ENCODE results near the gene MDFIC.
"Not testable (repeated sequence)": the region's sequence is repeated elsewhere in the genome, so short reads cannot be mapped to it uniquely, and the experiment has no call there.

Gene MDFIC, protein sequence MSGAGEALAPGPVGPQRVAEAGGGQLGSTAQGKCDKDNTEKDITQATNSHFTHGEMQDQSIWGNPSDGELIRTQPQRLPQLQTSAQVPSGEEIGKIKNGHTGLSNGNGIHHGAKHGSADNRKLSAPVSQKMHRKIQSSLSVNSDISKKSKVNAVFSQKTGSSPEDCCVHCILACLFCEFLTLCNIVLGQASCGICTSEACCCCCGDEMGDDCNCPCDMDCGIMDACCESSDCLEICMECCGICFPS

DNA sequence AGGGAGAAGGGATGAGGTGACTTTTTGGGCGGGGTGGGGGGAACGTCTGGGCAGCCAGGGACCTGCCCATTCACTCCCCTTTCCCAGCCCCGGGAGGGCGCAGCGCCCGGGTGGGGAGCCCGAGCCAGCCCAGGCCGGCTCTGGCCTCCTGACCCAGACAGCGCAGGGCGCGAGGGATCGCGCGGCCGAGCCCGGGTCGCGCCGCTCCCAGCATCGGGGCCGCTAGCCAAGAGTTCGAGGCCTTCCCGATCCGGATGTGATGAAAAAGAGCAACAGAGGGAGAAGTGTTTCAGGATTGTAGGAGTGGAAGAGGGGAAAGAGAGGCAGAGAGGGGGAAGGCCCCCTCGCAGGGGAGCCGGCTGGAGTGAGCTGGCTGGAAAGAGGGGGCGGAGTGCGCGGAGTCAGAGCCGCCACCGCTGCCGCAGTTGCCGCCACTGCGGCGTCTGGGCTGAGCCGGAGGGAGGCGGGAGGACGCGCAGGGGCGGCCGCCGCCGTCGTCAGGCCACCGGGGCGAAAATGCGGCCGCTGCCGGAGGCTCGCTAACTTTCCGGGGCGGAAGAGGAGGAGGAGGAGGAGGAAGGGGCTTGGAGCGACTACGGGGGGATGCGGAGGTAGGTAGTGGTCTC, at the start of gene MDFIC:
MDFIC (plus strand) TSS at position 69 of the 626 bp plus-strand sequence. CDS start 940 bp downstream, outside the sequence.
- peak; percentile 46 for DNase-seq

DNA sequence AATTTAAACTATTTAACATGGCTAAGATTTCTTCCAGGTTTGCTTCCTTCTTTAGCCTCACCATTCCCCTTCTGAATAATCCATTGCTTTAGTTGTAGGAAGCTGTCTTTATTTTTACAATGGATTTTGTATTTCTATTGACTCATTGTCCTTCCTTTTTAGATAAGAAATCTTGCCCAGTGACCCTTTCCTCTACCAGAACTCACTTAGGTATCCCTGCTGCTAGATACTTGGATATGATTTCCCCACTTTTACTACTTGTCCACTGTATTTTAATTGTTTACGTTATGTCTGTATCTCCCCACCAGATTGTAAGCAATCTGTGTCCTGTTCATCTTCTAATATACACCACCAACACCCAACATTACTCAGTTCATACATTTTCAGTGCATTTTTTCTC, 47.7 kb upstream of the MDFIC start:
- no peak for DNase-seq

DNA sequence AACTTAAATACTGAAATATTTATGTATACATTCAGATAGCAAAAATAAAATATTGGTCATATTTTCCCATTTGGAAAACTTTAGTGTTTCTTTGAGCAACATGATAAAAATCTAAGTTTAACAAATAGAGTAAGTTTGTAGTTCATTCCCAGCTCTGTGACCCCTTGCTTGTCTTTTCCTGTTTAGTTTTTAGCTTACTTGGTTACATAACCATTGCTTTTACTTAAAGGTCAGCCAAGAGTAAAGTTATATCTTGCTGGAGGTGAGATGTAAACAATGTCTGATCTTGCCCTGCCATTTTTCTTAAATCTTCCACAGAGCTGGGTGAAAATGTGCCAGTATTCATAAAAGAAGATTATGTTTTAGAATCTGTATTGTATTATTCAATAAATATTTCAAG, 46.7 kb upstream of the MDFIC start:
- DNase-seq, result no peak

DNA sequence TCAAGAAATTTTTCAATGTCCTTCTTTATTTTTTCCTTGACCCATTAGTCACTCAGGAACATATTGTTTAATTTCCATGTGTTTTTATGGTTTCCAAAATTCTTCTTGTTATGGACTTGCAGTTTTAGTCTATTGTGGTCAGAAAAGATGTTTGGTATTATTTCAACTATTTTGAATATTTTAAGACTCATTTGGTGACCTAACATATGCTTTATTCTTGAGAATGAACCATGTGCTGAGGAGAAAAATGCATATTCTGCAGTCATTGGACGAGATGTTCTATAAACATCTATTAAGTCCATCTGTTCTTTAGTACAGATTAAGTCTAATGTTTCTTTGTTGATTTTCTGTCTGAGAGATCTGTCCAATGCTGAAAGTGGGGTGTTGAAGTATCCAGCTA, 42.3 kb upstream of the MDFIC start:
- DNase-seq, result no peak

DNA sequence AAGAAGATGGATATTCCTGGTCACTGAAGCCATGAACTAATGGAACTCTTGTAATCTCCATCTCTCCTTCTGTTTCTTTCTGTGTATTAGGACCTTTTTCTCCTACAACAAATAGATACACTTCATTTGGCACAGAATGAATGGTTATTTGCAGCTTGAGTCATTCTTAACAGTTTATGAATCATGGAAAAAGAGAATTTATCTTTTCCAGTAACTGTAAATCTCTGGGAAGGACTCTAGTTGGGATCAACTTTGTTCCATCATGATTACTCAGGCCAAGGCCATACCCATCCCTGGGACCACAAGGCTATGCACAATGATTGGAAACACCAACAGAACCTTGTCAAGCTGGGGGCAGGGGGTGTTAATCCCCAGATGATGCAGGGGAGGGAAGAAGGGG, 36.1 kb upstream of the MDFIC start:
- no peak for DNase-seq

DNA sequence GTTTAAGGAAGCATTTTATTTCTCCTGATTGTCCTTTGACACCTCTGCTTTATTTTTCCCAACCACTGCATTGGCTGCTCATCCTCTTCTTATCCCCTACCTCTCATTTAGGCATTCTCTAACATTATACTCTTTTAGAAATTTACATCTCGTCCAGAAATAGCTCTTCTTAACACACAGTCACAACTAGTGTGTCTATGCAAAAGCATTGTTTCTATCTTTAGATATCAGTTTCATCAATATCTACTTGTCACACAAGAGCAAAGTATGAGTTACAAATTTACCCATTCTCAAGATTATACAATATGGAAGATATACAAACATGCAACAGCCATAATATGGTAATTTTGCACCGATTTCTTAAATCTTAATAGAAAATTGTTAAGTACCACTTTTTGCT, 35.7 kb upstream of the MDFIC start:
- no peak for DNase-seq

DNA sequence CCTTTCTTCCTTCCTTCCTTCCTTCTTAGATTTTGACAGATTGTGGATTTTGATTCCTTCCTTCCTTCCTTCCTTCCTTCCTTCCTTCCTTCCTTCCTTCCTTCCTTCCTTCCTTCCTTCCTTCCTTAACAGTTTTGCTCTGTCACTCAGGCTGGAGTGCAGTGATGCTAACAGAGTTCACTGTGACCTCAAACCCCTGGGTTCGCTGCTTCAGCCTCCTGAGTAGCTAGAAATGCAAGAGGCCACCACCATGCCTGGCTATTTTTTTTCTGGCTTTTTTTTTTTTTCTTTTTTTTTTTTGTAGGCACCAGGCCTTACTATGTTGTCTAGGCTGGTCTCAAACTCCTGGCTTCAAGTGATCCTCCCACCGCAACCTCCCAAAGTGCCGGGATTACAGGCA, 32.8 kb upstream of the MDFIC start:
- not testable (repeated sequence) for DNase-seq

DNA sequence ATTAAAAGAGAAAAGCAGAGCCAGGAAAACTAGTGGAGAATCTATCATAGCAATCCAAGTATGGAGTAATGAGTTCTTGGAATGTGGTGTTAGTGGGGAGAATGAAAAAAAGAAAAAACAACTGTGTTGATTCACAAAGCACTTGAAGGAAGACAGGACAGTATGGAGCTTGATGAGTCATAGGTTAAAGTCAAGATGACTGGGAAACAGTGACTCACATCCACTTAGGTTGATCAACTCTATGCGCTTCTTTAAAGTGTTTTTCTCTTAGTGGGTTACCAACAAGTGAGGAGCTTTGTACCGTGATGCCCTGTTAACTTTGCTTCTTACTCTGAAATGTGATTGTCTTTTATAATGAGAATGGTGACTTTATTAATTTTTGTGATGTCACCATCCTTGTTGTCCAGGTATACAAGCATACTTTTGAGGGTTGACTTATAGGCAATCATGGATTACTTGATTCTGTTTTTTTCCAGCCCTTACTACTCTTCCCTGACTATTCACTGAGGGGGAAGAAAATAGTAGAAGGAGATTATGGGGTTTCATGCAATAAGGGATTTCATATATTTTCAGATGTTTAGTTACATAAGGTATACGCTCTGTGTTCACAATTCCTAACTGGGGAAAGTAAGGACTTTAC, 32.1 kb upstream of the MDFIC start:
- DNase-seq, result peak; percentile 68

DNA sequence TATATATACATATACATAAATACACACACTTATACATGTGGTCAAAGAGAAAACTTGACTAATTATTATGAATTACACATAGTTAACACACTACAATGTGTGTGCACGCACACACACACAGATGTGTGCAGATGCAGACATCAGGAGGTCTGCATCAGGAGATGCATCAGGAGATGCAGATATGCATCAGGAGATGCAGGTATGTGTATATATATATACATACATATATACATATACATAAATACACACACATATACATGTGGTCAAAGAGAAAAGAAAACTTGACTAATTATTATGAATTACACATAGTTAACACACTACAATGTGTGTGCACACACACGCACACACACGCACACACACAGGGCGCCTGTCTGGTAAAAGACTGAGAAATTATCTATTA, 31.3 kb upstream of the MDFIC start:
- no peak for DNase-seq

DNA sequence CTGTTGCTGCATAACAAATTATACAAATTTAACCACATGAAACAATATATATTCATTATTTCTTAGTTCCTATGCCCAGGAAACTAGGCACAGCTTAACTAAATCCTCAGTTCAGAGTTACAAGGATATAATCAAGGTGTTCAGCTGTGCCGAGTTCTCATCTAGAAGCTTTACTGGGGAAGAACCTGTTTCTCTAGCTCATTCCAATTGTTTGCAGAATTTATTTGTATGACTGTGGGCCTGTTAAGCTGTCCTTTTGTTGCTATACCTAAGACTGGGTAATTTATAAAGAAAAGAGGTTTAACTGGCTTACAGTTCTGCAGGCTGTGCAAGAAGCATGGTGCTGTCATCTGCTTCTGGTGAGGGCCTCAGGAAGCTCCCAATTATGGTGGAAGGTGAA, 21.8 kb upstream of the MDFIC start:
- no peak for DNase-seq

DNA sequence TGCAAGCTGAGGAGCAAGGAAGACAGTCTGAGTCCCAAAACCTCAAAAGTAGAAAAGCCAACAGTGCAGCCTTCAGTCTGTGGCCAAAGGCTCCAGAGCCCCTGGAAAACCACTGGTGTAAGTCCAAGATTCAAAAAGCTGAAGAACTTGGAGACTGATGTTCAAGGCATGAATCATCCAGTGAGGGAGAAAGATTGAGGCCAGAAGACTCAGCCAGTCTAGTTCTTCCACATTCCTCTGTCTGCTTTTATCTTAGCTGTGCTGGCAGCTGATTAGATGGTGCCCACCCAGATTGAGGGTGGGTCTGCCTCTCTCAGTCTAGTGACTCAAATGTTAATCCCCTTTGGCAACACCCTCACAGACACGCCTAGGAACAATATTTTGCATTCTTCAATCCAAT, 20.1 kb upstream of the MDFIC start:
- DNase-seq, result no peak

DNA sequence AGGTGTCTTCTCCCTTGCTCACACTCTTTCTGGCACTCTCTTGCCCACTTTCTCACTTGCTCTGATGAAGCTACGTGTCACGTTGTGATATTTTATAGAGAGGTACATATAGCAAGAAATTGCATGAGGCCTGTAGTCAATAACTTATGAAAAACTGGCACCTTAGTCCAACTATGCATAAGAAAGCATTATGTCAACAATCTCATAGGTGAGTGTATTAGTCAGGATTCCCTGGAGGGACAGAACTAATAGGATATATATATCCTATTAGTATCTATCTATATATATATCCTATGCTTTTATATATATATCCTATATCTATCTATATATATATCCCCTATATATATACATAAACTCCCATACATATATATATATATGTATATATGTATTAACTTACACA, 18.8 kb upstream of the MDFIC start:
- no peak for DNase-seq

DNA sequence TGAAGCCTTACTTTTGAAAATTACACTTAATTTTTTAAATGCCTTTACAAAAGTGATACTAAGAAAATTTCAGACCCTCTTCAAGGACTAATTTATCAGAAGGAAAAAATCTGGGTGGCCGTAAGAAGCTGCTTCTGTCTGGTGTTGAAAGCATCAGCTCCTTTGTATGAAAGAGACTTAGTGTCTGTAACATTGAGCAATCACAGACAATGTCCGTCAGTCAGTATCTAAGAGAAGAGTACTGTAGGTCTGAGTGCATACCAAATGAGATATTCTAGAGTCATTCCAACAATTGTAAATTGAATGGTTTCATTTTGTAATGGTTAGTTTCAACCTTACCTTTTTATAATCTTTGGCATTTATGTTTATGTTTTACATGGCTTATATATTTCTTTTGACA, 11.1 kb upstream of the MDFIC start:
- no peak for DNase-seq

DNA sequence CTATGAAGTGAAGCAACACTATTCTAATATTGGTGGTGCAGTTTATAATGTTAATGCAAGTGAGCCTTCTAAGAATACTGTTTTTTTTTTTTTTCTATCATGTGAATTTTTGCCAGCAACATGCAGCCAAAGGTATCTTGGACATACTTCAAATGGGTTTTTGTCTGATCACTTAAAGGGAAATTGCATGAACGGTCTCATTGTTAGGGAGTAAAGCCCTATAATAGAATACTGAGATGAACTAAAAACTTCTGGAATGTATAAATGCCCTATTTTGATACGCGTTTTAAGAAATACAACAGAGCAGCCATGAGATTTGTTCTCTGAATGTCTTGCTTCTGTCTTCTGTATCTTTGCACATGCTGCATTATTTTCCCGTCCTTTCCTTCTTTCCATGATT, 10.5 kb upstream of the MDFIC start:
- DNase-seq, result no peak

DNA sequence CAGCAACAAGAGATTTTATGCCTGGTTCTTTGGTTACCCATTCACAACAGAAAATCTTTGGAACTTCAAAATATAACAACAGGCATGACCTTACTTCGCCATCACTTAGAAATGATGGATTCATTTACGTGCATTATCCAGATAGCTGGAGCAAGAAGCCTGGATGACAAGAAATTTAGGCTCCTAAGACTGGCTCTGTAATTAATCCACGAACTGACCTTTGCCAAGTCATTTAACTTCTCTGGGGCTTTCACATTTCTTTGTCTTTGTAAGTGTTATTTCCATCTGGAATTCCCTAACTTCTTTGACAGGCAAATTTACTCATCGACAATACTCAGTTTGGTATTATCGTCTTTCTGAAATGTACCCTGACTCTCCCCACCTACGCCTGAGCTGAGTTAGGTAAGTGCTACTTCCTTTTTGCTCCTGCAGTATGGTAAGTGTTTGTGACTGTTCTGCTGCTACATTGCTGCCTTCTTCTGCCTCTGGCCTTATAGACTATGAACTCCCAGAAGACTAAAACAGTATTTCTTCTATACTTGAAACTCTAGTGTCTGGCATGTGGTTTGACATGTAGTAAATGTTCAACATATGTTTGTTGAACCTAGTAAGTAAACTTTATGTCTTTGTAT, 5.5 kb upstream of the MDFIC start:
- DNase-seq, result peak; percentile 61

DNA sequence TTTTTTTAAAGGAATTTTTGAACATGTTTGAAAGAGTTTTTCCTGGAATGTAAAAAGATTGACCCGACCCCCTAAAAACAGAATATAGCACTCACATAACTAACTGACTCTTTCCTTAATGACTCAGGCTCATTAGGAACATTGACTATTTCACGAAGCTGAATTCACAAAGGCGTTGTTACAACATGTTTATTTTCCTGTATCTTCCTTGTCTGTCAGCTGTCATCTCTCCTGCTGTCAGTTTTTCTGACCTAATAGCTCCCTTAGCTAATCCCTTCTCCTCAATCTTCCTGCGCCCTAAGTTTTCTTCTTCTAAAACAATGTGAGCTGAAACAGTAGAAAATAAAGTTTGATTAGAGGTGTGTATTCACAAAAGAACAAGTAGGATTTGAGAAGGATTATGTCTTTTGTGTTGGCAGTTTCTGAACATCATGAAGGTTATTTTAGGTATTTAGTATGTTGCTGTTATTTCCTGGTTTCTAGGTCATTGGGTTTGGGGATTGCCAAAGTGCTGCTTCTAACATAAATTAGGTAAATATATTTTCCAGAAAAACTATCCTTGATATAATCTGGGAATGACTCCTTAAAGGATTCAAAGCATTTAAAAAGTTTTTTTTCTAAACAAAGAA, 4.6 kb upstream of the MDFIC start:
- no peak for DNase-seq

DNA sequence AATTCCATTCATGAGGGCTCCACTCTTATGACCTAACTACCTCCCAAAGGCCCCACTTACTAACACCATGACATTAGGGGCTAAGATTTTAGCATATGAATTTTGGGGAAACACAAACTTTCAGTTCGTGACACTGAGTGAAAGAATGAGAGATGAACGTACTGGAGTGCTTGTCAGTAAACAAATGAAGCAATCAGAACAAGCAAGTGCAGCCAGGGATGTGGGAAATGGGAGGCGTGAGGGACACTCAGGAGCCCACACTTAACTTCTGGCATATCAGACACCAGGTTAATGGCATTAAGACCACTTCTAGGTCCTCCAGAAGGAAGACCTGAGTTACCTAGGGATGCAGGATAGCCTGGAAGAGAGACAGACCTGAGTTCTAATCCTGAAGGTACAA, 2.3 kb upstream of the MDFIC start:
- DNase-seq, result no peak

DNA sequence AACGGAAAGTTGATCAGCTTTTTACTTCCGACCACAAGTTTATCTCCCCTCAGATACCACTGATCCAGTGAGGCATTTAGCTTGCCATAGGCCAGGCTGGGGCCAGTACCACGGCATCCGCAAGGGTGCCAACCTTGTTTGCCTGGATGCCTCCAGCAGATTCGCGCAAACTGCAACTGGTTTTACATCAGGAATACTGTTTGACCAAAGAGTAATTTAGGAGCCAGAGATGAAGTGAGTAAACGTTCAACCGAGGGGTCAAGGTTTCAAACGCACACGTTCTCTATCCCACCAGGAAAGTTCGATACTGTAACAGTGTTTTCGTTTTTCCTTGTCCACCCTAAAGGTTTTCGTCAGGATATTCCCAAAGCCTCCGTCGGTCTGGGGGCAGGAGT, 266 bp upstream of the MDFIC start:
- peak; percentile 59 for DNase-seq

DNA sequence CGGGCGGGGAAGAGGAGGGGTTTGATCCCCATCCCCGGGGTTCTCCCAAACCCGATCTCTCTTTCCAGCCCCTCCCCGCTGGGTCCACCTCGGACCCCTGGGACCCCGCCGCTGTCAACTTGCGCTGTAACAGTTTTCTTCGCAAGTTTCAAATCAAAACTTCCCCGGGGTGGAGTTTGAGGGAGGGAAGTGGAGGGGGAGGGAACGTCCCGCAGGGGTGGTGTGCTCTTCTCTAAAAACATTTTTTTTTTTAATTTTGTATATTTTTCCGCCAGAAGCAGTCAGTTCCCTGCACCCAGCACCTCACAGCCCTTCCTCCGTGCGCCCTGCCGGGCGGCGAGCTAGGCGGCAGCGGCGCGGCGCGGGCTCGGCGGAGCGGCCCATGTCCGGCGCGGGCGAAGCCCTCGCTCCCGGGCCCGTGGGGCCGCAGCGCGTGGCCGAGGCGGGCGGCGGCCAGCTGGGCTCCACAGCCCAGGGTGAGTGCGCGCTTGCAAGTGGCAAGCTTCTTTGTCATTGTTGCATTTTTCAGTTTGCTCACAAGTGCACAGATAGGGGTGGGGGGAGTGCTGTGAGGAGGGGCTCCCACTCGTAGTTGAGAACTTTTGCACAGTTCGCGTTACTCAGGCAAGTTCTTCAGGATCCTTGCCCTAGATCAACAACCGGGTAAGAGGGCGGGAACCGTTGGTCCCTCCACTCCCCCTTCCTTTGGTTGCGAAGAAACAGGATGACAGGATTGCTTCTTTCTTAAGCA, 933 bp downstream of the MDFIC start:
- peak; percentile 74 for DNase-seq

DNA sequence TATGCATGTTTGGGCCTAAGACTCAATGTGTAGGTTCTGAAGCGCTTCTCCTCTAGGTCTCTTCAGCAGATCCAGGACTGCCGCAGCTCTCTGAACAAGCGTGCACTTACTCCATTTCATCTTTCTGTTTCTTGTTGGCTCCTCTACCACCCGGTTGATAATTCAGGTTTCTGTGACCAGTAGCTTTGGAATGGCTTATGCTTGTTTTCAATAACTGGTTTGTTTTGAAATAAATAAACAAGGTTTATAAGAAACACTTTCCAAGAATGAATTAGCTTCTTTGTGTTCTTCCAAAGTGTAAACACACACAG, 1.5 kb downstream of the MDFIC start:
- DNase-seq, result no peak

DNA sequence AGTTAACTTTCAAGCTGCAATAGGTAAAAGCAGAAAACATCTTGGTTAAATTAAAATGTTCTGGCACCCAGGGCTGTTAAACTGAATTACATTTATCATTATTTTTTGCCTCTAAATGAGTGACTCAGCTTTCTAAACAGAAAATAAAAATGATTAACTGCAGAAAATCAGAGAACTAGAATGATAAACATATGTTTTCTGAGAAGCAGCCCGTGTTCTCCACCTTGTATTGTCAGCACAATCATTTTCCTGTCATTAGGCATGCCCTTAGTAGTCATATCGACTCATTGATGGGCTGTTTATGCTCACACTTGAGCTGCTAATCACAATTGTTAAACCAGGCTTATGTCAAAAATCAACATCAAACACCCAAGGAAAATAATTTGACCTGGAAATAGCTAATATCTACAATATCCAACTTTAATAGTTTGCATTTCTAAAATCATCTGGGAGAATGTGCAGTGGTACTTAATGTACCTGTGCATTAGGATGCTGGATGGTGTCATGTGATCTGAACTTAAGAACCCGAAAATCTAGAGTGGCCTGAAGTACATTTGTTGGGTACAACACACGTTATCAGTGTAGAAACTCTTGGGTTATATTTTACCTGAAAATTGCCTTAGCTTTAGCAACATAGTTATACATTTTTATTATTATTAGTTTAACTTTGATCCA, 2.3 kb downstream of the MDFIC start:
- peak; percentile 64 for DNase-seq

DNA sequence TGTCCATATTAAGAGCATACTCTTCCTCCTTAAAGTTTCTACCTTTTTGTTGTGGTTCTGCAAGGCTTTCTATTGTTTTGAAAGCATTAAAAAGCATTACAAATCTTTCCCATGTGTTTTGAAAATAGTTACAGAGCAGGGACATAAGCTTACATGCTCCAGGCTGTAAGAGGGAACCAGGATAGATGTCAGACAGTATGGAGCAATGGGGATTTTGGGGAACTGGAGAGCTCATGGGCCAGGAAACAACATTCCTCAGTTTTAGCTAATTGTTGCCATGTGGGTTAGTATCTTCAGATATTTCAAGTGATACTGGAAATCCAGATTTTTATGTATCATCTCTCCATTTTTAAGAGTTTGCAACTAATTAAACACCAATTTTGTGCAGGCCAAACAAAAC, 3.5 kb downstream of the MDFIC start:
- DNase-seq, result no peak

DNA sequence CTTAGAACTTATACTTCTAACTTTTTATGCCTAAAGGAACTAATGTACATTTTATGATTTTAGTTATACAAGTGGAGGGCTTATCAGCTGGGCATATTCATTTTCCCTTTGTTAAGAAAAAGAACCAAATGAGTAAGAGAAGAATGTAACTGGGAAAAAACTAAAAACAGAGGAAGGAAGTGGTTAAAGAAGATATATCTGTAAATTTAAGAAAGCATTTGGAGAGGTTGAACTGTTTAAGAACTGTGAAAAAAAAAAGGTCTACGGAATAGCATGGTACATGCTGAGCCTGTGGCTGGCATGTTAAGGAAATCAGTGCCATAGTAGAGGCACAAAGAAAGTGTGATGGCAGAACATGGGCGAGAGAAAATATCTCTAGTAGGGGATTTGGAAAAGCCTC, 6.2 kb downstream of the MDFIC start:
- no peak for DNase-seq
